H1 (cell line): ENCODE results near the gene CCDC51. TPM values are rescaled to one million over a fixed set of nuclear protein-coding genes. Genes with fewer than 3 reads are reported as not detected.
A peak's percentile ranks its signal among the peaks of the same experiment; 100 is the strongest.

Experiments
- BCL11A ChIP-seq, 2 experiments: IDR thresholded peaks; one replicate each; pipeline ENCODE4 v1.6.1; 2011; ENCODE audit warnings: low read depth in 2 of 2, low read length in 2 of 2, mild to moderate bottlenecking in 2 of 2
- CHD1 ChIP-seq: IDR thresholded peaks from 2 replicates; pipeline ENCODE4 v1.6.1; 2012; ENCODE audit warnings: low read depth, low read length, improper control_type of control experiment
- CHD2 ChIP-seq: IDR thresholded peaks from 2 replicates; pipeline ENCODE4 v1.6.1; 2012; ENCODE audit warnings: low read length, improper control_type of control experiment
- GTF2F1 ChIP-seq: IDR thresholded peaks from 2 replicates; pipeline ENCODE4 v1.6.1; 2012; ENCODE audit warnings: low read depth, low read length, improper control_type of control experiment, borderline replicate concordance
- HDAC6 ChIP-seq: IDR thresholded peaks from one replicate; pipeline ENCODE4 v1.7.1; 2012; ENCODE audit warnings: low read depth, mild to moderate bottlenecking, inconsistent platforms, low read length, moderate library complexity
- JUND ChIP-seq: IDR thresholded peaks from 2 replicates; pipeline ENCODE4 v1.6.1; 2011; ENCODE audit warnings: mild to moderate bottlenecking, improper control_type of control experiment, low read length
- NANOG ChIP-seq: IDR thresholded peaks from 2 replicates; pipeline ENCODE4 v1.6.1; 2011; ENCODE audit warnings: low read length, low read depth, mild to moderate bottlenecking, inconsistent platforms; ENCODE audit not compliant: insufficient read depth, poor library complexity, severe bottlenecking
- NRF1 ChIP-seq: IDR thresholded peaks from 2 replicates; pipeline ENCODE4 v1.6.1; 2011; ENCODE audit warnings: mild to moderate bottlenecking, low read depth, low read length, improper control_type of control experiment
- RBBP5 ChIP-seq: IDR thresholded peaks from 2 replicates; pipeline ENCODE4 v1.7.1; 2012; ENCODE audit warnings: low read depth, mild to moderate bottlenecking, inconsistent platforms, low read length, moderate library complexity, borderline replicate concordance
- SAP30 ChIP-seq: fragments of 300-600 bp; sonication (generic); IDR thresholded peaks from 2 replicates; pipeline ENCODE4 v1.7.1; 2012; ENCODE audit warnings: low read length, moderate library complexity, mild to moderate bottlenecking, inconsistent platforms; ENCODE audit not compliant: insufficient read depth, insufficient replicate concordance
- SIN3A ChIP-seq, 2 experiments: IDR thresholded peaks in 1 of 2; conservative IDR thresholded peaks in 1 of 2; 2 replicates each; pipeline ENCODE4 v1.6.1; 2011 to 2012; ENCODE audit warnings: low read length in 2 of 2, improper control_type of control experiment in 1 of 2, low read depth in 1 of 2, mild to moderate bottlenecking in 1 of 2
- SP1 ChIP-seq: IDR thresholded peaks from 2 replicates; pipeline ENCODE4 v1.6.1; 2011; ENCODE audit warnings: low read depth, low read length
- SP2 ChIP-seq: IDR thresholded peaks from 2 replicates; pipeline ENCODE4 v1.6.1; 2012; ENCODE audit warnings: mild to moderate bottlenecking, low read length, inconsistent platforms
- SUZ12 ChIP-seq: fragments of 200-600 bp; sonication (generic); IDR thresholded peaks from 2 replicates; pipeline ENCODE4 v1.6.1; 2012; ENCODE audit warnings: mild to moderate bottlenecking, inconsistent platforms, low read length, moderate library complexity, mixed read lengths
- TCF12 ChIP-seq: IDR thresholded peaks from 2 replicates; pipeline ENCODE4 v1.6.1; 2011; ENCODE audit warnings: low read depth, mild to moderate bottlenecking, low read length
- YY1 ChIP-seq: IDR thresholded peaks from 2 replicates; pipeline ENCODE4 v1.6.1; 2011; ENCODE audit warnings: low read depth, mild to moderate bottlenecking, low read length
- ZNF274 ChIP-seq: IDR thresholded peaks from 2 replicates; pipeline ENCODE4 v1.7.0; 2012; ENCODE audit warnings: low read length, borderline replicate concordance; ENCODE audit errors: extremely low read depth
- polyA plus RNA-seq, 7 experiments: library from polyadenylated mRNA; depleted of rRNA in 3 of 7; stranded (reverse) in 5 of 7; unstranded in 2 of 7; fragments of >200 nt in 5 of 7; fragments of 200-250 nt in 2 of 7; gene quantifications; 1 replicate in 5 of 7; 2 replicates in 1 of 7; 4 replicates in 1 of 7; pipeline versions ENCODE4 v1.2.1 to v1.2.3, GENCODE V29; 2011 to 2013; ENCODE audit warnings: missing spikeins in 2 of 7, mixed read lengths in 2 of 7
- total RNA-seq: library from RNA; stranded (reverse); fragmentation: NEBNext Ultra II Directional; extraction: Animal tissue kit (Norgen Biotek cat#: 25700); gene quantifications from 2 replicates; pipeline ENCODE4 v1.2.1, GENCODE V29; 2021
- TF ChIP-seq, protein P1 (sequence below): IDR thresholded peaks from 2 replicates; pipeline ENCODE4 v1.6.1; 2011; ENCODE audit warnings: low read depth, mild to moderate bottlenecking, low read length; ENCODE audit not compliant: insufficient read depth
- TF ChIP-seq, protein P2 (sequence below): IDR thresholded peaks from 2 replicates; pipeline ENCODE4 v1.6.1; 2011; ENCODE audit warnings: low read length, improper control_type of control experiment

The CCDC51 gene
- total and polyA plus RNA-seq, 2 of the 8 experiments (the other 6 are each of a cell fraction or from before 2014, with no cell fraction given) = 21.3 to 21.4 TPM

DNA sequence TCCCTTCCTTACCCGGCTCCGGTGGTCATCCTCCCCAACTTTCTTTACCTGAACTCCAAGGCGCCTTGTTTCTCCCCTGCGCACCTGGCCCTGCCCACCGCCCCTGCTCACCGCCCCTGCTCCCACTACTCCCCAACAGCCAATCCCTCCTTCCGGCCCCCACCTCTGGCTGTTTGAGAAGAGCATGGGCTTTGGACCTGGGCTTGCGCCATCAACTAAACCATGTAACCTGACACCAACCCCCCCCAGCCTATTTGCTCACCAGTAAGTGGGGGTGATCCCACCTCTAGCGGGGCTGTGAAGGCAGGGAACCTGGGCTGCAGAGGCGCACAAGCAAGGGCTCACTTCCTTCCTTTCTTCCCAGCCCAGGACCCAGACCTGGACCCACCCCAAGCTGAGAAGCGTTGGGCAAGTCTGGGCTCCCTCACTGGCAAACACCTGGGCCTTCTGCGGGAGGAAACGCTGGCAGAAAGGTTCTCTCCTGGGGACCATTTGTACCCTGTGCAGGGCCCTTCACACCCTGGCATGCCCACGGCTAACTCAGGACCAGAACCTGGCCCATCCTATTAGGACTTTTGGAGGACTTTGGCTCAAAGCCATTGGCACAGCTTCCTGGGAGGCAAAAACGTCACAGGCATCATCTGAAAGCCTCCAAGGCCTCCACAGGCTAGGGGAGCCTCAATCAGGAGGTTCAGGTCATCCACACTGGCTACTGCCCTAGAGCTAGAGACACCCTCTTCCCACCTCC, 9.8 kb downstream of the CCDC51 start, which contains the start of gene PLXNB1 (continued):
- no peak for TF ChIP-seq ZNF274
- TF ChIP-seq CHD2 = no peak
- TF ChIP-seq BCL11A (IDR thresholded peaks at IDR 0.05; ENCODE audit: low read depth in 2 of 2, low read length in 2 of 2) = no peak
- TF ChIP-seq NRF1 = no peak
- TF ChIP-seq YY1 = no peak
- peak in 1 of 2 experiments; percentile 53; a peak in 1 of 4 replicates for TF ChIP-seq SIN3A (conservative IDR thresholded peaks at IDR 0.05 in 1 of 2, IDR thresholded peaks at IDR 0.05 in 1 of 2; ENCODE audit: low read depth in 1 of 2, low read length in 2 of 2)
- TF ChIP-seq SAP30 = peak; percentile 74
- no peak for TF ChIP-seq SP2
- TF ChIP-seq TCF12 = no peak
- TF ChIP-seq JUND = peak; percentile 7; the same call in 1 of the 2 replicates
- TF ChIP-seq NANOG = no peak
- no peak for TF ChIP-seq GTF2F1
- TF ChIP-seq SUZ12 = no peak
- TF ChIP-seq RBBP5 = 0 out of 2 replicates have a peak, but pooled peaks have one; percentile 64
- TF ChIP-seq, protein P1, sequence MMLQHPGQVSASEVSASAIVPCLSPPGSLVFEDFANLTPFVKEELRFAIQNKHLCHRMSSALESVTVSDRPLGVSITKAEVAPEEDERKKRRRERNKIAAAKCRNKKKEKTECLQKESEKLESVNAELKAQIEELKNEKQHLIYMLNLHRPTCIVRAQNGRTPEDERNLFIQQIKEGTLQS = no peak
- TF ChIP-seq HDAC6 = no peak
- peak; percentile 38; the same call in 1 of the 2 replicates for TF ChIP-seq SP1
- TF ChIP-seq, protein P2, sequence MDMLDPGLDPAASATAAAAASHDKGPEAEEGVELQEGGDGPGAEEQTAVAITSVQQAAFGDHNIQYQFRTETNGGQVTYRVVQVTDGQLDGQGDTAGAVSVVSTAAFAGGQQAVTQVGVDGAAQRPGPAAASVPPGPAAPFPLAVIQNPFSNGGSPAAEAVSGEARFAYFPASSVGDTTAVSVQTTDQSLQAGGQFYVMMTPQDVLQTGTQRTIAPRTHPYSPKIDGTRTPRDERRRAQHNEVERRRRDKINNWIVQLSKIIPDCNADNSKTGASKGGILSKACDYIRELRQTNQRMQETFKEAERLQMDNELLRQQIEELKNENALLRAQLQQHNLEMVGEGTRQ = no peak
- no peak for TF ChIP-seq CHD1
